HepG2 (cell line): Measurements from ENCODE around the gene FHDC1.

Source experiments
- CEBPG ChIP-seq: IDR thresholded peaks from 2 replicates; pipeline ENCODE4 v1.6.1; 2016
- SP1 ChIP-seq, 2 experiments: fragments of 450-650 bp in 1 of 2; sonication (generic) in 1 of 2; formaldehyde crosslinking in 1 of 2; IDR thresholded peaks; 2 replicates each; pipeline versions ENCODE4 v1.4.0 to v1.6.1; 2016 to 2020; ENCODE audit warnings: missing genetic modification reagents in 1 of 2
- ZNF354B ChIP-seq: sonication (generic); formaldehyde crosslinking; IDR thresholded peaks from 2 replicates; pipeline ENCODE4 v1.8.0; 2022; ENCODE audit warnings: mild to moderate bottlenecking, missing genetic modification reagents

GRCh38 chr4:152976212-152976761 is 40.2 kb downstream of the FHDC1 start:
- no peak for TF ChIP-seq ZNF354B (CRISPR knock-in tag)
- no peak for TF ChIP-seq CEBPG (CRISPR knock-in tag)
- no peak for TF ChIP-seq SP1 (IDR thresholded peaks at IDR 0.05)
- no peak for TF ChIP-seq SP1 (CRISPR knock-in tag; IDR thresholded peaks at IDR 0.05)
